Right renal cortex interstitium (tissue), 3 donors: Measurements from ENCODE around the gene FSTL5. TPM values are rescaled to one million over a fixed set of nuclear protein-coding genes. Genes with fewer than 3 reads are reported as not detected.

Experiments
- DNase-seq, 3 donors: peaks; one replicate each; pipeline ENCODE4 v3.0.0-alpha.2; 2013; ENCODE audit warnings: low read depth in 3 of 3, low spot score in 2 of 3
- polyA plus RNA-seq, 3 donors: library from polyadenylated mRNA; unstranded; fragments of 120-200 nt; gene quantifications; one replicate each; pipeline ENCODE4 v1.2.1, GENCODE V29; 2013; ENCODE audit not compliant: insufficient read length in 3 of 3

Gene FSTL5
- polyA plus RNA-seq, 3 donors: 2.7 to 3.3 (median 2.9) TPM

- no peak for DNase-seq
These were observed 434.9 kb downstream of the FSTL5 start for GRCh38 chr4:161728929-161729328.

DNA sequence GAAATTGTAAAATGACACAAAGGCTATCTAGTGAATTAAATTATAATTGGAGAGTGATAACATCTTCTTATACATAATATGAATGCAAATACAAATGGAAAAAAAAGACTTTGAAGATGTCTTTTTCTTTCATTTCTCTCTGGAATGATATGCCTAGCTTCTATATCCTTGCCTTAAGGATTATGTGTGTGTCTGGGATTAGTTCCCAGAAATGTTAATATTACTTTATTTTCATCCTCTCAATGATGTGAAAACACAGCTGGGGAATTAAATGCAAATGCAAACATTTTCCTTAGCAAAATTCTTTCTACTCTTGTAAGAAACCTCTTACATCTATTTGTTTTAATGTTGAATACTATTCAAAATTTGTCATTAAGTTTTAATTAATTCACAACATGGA, 441.9 kb downstream of the FSTL5 start:
- no peak for DNase-seq

DNA sequence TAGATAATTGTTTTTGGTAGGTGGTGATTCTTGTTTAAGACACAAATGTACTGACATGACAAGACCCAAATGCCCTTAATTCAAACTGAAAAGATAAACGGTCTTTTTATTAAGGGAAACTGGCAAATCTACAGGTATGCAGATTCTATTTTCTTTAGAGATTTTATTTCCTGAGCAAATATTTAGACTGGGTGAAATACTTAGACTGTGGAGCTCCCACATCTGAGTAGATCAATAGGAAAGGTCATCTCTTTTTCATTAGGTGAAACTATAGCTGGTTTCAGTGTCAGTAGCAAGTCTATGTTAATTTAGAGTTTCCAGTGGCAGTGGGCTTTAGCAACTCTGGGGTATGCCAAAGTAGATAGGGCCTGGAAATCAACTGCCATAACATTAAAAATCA, 446.7 kb downstream of the FSTL5 start:
- no peak for DNase-seq

- no peak for DNase-seq
These were observed 448.9 kb downstream of the FSTL5 start for GRCh38 chr4:161714931-161715330.

DNA sequence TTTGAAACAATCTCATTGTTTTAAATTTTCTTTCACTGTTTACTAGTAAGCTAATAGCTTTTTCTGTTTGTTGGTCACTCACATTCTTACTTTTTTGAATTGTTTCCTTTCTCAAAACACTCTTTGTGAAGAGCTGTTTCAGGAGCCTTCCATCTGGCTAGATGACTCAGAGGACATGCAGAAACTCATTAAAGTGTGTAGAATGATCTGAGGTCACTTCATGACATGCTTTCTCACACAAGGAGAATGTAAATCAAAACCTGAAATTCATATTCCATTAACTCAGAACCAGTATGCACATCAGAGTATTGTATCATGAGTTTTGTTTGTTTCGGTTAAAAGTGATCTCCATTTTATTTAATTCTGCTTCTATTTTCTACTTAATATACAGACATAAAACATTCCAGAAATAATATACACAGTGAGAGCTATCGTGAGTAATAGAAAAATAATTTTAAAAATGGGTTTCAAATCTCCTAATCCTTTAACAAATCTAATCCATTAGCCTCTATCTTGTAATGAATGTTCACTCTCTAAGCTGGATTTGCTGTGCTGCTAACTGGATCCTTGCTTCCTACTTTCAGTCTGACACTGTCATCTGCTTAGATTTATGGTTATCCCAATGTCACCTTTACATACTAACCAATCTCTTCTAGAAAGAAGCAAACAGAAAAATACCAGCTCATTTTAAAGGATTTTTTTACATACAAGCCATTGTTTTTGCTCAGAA, 449.6 kb downstream of the FSTL5 start:
- DNase-seq: no peak

GRCh38 chr4:161704653-161705052, 459.1 kb downstream of the FSTL5 start:
- no peak for DNase-seq

DNA sequence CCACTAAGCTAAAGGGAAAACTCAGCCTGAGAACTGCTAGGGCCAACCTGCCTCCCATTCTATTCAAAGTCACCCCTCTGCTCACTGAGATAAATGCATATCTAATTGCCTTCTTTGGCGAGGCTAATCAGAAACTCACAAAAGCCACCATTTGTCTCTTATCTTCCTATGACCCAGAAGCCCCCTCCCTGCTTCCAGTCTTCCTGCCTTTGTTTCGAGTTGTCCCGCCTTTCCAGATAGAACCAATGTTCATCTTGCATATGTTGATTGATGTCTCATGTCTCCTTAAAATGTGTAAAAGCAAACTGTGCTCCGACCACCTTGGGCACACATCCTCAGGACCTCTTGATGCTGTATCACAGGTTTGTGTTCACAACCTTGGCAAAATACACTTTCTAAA, 459.8 kb downstream of the FSTL5 start:
- DNase-seq: no peak

- no peak for DNase-seq
These were observed 461.5 kb downstream of the FSTL5 start for GRCh38 chr4:161702287-161702686.

- DNase-seq: no peak
These were observed 466.9 kb downstream of the FSTL5 start for GRCh38 chr4:161696944-161697343.

- no peak for DNase-seq
These were observed 483.7 kb downstream of the FSTL5 start for GRCh38 chr4:161680146-161680545.

DNA sequence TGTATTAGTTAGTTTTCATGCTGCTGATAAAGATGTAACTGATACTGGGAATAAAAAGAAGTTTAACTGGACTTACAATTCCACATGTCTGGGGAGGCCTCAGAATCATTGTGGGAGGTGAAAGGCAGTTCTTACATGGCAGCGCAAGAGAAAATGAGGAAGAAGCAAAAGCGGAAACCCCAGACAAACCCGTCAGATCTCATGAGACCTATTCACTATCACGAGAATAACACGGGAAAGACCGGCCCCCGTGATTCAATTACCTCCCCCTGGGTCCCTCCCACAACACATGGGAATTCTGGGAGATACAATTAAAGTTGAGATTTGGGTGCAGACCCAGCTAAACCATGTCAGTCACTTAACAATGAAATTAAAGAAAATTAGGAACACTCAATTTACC, 499.1 kb downstream of the FSTL5 start:
- DNase-seq: no peak

DNA sequence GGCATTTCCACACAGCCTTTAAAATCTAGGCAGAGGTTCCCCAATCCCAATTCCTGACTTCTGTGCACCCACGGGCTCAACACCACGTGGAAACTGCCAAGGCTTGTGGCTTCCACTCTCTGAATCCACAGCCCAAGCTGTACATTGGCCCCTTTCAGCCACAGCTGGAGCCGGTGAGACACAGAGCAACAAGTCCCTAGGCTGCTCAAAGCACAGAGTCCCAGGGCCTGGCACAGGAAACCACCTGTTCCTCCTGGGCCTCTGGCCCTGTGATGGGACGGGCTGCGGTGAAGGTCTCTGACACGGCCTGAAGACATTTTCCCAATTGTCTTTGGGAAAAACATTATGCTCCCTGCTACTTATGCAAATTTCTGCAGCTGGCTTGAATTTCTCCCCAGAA, 500.0 kb downstream of the FSTL5 start:
- DNase-seq: no peak

DNA sequence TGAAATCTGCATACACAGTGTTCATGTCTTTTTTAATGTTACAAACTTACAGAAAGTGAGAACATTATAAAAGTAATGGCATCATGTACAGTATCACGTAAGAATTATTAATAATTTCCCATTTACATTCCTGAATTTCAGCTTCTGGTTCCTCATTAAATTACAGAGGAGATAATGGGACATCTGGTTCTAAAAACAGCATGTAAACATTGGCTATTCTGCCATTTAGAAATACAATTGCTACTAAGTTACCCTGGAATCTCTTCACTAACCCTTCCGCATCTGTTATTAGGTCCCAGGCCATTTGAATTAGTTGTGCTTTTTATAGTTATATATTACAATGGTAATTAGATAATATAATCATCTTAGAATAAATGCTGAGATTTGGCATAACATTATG, 505.1 kb downstream of the FSTL5 start:
- no peak for DNase-seq

DNA sequence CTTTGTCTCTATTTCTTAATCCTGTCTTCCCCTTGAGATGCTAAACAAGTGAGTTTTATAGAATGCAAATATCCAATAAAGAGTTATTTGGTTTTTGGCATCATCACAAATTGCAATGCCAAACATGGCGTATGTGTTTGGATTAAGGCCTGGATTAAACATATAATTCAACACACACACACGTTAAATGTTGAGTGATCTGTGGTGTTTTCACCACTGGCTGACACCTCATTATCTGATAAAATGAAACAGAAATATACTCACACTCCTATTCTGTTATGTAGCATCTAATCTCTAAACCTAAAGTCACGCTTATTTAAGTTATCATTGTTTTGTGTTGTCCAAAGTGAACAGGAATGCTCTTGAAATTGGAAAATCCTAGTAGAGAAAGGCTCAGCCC, 506.2 kb downstream of the FSTL5 start:
- DNase-seq: no peak

DNA sequence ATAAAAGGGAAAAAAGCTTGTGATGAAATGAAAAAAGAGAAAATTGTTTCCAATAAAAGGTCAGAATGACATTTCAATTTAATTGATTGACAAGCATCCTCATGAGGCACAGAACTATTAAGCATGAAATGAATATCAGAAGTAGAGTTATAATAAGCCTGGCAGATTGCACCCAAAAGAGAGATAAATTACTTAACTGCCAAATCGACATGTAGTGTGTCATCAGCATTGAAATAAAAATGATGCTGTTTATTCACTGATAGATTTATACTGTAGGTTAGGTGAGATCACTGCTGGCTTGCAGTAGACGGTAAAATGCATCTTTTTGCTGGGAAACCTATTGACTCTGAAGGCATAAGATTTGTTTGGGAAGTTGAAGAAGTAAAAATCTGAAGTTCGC, 507.2 kb downstream of the FSTL5 start:
- no peak for DNase-seq

GRCh38 chr4:161655148-161655547, 508.7 kb downstream of the FSTL5 start:
- DNase-seq: no peak

- DNase-seq: no peak
These were observed 510.1 kb downstream of the FSTL5 start for GRCh38 chr4:161653697-161654096.

GRCh38 chr4:161651586-161651985, 512.2 kb downstream of the FSTL5 start:
- DNase-seq: no peak

- DNase-seq: no peak
These were observed 513.0 kb downstream of the FSTL5 start for GRCh38 chr4:161650812-161651211.

DNA sequence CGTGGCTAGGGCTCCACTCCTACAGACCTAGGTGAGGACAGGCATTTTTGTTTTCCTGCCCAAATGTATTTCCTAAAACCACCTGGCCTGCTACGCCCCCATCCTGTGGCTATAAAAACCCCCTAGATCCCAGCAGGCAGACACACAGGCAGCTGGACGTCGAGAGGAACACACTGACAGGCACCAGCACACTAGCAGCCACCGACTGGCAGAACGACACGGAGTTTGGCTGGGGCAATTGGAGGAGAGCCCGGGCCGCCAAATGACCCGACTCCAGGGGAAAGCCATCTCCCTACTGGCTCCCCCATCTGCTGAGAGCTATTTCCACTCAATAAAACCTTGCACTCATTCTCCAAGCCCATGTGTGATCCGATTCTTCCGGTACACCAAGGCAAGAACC, 516.0 kb downstream of the FSTL5 start:
- DNase-seq: no peak

DNA sequence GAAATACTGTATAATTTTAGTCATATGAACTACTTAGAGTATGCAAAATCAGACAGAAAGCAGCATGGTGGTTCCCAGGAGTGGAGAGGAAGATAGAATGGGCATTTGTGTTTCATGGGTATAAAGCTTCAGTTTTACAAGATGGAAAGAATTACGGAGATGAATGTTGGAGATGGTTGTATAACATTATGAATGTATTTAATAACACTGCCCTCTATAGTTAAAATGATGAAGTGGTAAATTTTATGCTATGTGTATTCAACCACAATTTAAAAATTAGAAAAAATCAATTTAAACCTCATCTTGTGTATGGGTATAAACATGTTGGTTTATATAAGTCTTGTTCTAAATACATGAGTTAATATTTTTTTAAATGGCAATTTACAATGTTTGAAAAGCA, 521.1 kb downstream of the FSTL5 start:
- no peak for DNase-seq

- DNase-seq: no peak
These were observed 533.9 kb downstream of the FSTL5 start for GRCh38 chr4:161629694-161630441.
